Testis (tissue), 2 donors: ENCODE measurements around the gene HUNK.

Source experiments
- CTCF ChIP-seq, 3 experiments: fragments of 450-650 bp in 2 of 3; fragments of 200-600 bp in 1 of 3; sonication (generic) in 1 of 3; IDR thresholded peaks; one replicate each; pipeline ENCODE4 v1.5.1; 2016 to 2019; ENCODE audit warnings: antibody characterized with exemption in 3 of 3, mild to moderate bottlenecking in 2 of 3, moderate library complexity in 1 of 3
- POLR2A ChIP-seq: fragments of 450-650 bp; IDR thresholded peaks from one replicate; pipeline ENCODE4 v1.6.1; 2017; ENCODE audit warnings: antibody characterized with exemption, mild to moderate bottlenecking, moderate library complexity

GRCh38 chr21:31957631-31958030 is 84.8 kb downstream of the HUNK start:
- TF ChIP-seq CTCF (IDR thresholded peaks at IDR 0.05) (no peak), POLR2A (no peak)
